ENCODE data around the gene VSIG4.
"Not testable (repeated sequence)": the region's sequence is repeated elsewhere in the genome, so short reads cannot be mapped to it uniquely, and the experiment has no call there.

Gene VSIG4

GRCh38 chrX:66039944-66040343 lies at the start of gene VSIG4:
TSS of gene VSIG4 (minus strand) at chrX:66040080. CDS start at chrX:66039998, 82 bp downstream.
- no peak within 1 kb of the TSS for H3K4me3 ChIP-seq (ENCODE audit: low read depth, low read length)
- TF ChIP-seq, protein P1, sequence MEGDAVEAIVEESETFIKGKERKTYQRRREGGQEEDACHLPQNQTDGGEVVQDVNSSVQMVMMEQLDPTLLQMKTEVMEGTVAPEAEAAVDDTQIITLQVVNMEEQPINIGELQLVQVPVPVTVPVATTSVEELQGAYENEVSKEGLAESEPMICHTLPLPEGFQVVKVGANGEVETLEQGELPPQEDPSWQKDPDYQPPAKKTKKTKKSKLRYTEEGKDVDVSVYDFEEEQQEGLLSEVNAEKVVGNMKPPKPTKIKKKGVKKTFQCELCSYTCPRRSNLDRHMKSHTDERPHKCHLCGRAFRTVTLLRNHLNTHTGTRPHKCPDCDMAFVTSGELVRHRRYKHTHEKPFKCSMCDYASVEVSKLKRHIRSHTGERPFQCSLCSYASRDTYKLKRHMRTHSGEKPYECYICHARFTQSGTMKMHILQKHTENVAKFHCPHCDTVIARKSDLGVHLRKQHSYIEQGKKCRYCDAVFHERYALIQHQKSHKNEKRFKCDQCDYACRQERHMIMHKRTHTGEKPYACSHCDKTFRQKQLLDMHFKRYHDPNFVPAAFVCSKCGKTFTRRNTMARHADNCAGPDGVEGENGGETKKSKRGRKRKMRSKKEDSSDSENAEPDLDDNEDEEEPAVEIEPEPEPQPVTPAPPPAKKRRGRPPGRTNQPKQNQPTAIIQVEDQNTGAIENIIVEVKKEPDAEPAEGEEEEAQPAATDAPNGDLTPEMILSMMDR (IDR thresholded peaks at IDR 0.05; ENCODE audit: borderline replicate concordance, insufficient read depth, low read depth, low read length): no peak

DNA sequence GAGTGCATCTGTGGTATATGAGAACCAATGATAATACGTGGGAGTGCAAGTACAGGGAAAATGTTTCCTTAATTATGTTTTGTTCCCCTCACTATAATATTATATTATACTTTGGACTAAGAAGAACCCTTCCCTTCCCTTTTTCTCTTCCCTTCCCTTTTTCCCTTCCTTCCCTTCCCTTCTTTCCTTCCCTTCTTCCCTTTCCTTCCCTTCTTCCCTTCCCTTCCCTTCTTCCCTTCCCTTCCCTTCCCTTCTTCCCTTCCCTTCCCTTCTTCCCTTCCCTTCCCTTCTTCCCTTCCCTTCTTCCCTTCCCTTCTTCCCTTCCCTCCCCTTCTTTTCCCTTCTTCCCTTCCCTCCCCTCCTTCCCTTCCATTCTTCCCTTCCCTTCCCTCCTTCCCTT lies 36.9 kb upstream of the VSIG4 start:
- TF ChIP-seq, protein P1 (IDR thresholded peaks at IDR 0.05; ENCODE audit: borderline replicate concordance, insufficient read depth, low read depth, low read length): no peak
- H3K4me3 ChIP-seq (ENCODE audit: low read depth, low read length): no peak overlapping the region

GRCh38 chrX:66074920-66075879 lies 35.3 kb upstream of the VSIG4 start:
- TF ChIP-seq, protein P1 (IDR thresholded peaks at IDR 0.05; ENCODE audit: borderline replicate concordance, insufficient read depth, low read depth, low read length): no peak

GRCh38 chrX:66071126-66071525 lies 31.2 kb upstream of the VSIG4 start:
- TF ChIP-seq, protein P1 (IDR thresholded peaks at IDR 0.05; ENCODE audit: borderline replicate concordance, insufficient read depth, low read depth, low read length): no peak
- no peak overlapping the region for H3K4me3 ChIP-seq (ENCODE audit: low read depth, low read length)

More at GRCh38 chrX:66074920-66075879, 35.3 kb upstream of the VSIG4 start:
- H3K4me3 ChIP-seq (ENCODE audit: low read depth, low read length): no peak overlapping the region

DNA sequence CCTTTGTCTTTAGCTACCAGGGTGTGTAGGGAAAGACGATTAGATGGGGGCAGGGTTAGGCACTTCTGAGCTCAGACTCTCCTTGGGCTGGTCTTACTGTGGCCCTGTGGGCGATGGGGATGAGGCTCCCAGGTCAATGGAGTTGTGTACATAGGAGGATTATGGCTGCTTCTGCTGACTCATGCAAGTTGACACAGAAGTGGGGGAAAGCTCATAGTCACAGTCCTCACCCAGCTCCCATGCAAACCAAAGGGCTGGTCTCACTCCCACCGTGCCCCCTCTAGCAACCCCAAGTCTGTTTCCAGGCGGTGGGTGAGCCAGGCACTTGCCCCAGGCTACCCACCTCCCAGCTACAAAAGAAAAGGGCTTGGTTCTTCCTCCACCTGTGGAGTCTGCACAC lies 24.4 kb upstream of the VSIG4 start:
- H3K4me3 ChIP-seq (ENCODE audit: low read depth, low read length): no peak overlapping the region
- TF ChIP-seq, protein P1 (IDR thresholded peaks at IDR 0.05; ENCODE audit: borderline replicate concordance, insufficient read depth, low read depth, low read length): no peak

- H3K4me3 ChIP-seq (ENCODE audit: low read depth, low read length): not testable (repeated sequence)
Observed at GRCh38 chrX:66057019-66057418, 17.1 kb upstream of the VSIG4 start.

DNA sequence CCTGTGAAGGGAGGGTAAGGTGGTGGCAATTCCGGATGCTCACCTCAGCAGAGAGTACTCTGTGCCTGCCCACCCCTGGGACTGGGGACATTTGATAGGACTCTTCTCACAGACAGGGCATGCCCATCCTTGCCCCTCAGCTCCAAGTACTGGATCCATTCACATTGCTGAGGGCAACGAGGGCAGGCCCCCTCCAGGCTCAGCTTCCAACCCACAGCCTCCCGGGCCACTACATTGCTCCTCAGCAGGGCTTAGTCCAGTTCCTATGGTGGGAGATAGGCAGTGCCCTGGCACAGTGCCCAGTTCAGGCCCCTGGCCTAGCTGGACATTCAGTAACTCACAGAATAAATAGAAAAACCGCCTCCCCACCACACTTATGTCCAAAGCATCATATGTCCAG lies 15.1 kb upstream of the VSIG4 start:
- no peak overlapping the region for H3K4me3 ChIP-seq (ENCODE audit: low read depth, low read length)
- TF ChIP-seq, protein P1 (IDR thresholded peaks at IDR 0.05; ENCODE audit: borderline replicate concordance, insufficient read depth, low read depth, low read length): no peak
